ELF-1 (cell line): ENCODE results near the gene TENM3.
"Not testable (repeated sequence)": the region's sequence is repeated elsewhere in the genome, so short reads cannot be mapped to it uniquely, and the experiment has no call there.

Experiments used
- DNase-seq: peaks from one replicate; pipeline ENCODE4 v3.0.0-alpha.2; 2016; ENCODE audit warnings: low read depth, low spot score

The TENM3 gene

GRCh38 chr4:182227611-182228010 lies 15.6 kb upstream of the TENM3 start:
- no peak for DNase-seq

GRCh38 chr4:182228991-182229577 lies 14.1 kb upstream of the TENM3 start:
- no peak for DNase-seq

GRCh38 chr4:182230256-182230655 lies 12.9 kb upstream of the TENM3 start:
- DNase-seq = no peak

GRCh38 chr4:182231080-182231479 lies 12.1 kb upstream of the TENM3 start:
- no peak for DNase-seq

- DNase-seq = no peak
Measured at GRCh38 chr4:182231496-182231895, 11.7 kb upstream of the TENM3 start.

- DNase-seq = no peak
Measured at GRCh38 chr4:182233310-182234090, 9.7 kb upstream of the TENM3 start.

- DNase-seq = no peak
Measured at GRCh38 chr4:182235021-182235795, 8.0 kb upstream of the TENM3 start.

GRCh38 chr4:182236186-182236585 lies 7.0 kb upstream of the TENM3 start:
- DNase-seq = no peak

- not testable (repeated sequence) for DNase-seq
Measured at GRCh38 chr4:182237010-182237409, 6.2 kb upstream of the TENM3 start.

- peak; percentile 88 for DNase-seq
Measured at GRCh38 chr4:182238355-182238931, 4.8 kb upstream of the TENM3 start.

GRCh38 chr4:182240161-182241130 lies 2.8 kb upstream of the TENM3 start:
- peak; percentile 90 for DNase-seq

GRCh38 chr4:182242260-182242659 lies 942 bp upstream of the TENM3 start:
- DNase-seq = not testable (repeated sequence)

GRCh38 chr4:182242787-182243186 lies 415 bp upstream of the TENM3 start:
- no peak for DNase-seq

GRCh38 chr4:182245041-182245440 lies 1.8 kb downstream of the TENM3 start:
- no peak for DNase-seq

- DNase-seq = no peak
Measured at GRCh38 chr4:182245541-182246215, 2.5 kb downstream of the TENM3 start.

- peak; percentile 30 for DNase-seq
Measured at GRCh38 chr4:182246401-182247205, 3.4 kb downstream of the TENM3 start.

- DNase-seq = no peak
Measured at GRCh38 chr4:182248295-182248694, 5.1 kb downstream of the TENM3 start.

GRCh38 chr4:182250446-182250845 lies 7.2 kb downstream of the TENM3 start:
- DNase-seq = no peak

- DNase-seq = no peak
Measured at GRCh38 chr4:182251116-182251515, 7.9 kb downstream of the TENM3 start.

- no peak for DNase-seq
Measured at GRCh38 chr4:182252220-182252619, 9.0 kb downstream of the TENM3 start.
